Endothelial cell of umbilical vein (primary cell): ENCODE results near the gene KIF5C.

Experiments used
- CTCF ChIP-seq, 2 donors: IDR thresholded peaks; 1 replicate in 1 of 2; 2 replicates in 1 of 2; pipeline ENCODE4 v1.5.1; 2011; ENCODE audit warnings: low read length in 2 of 2, mild to moderate bottlenecking in 2 of 2, moderate library complexity in 2 of 2, control low read depth in 1 of 2, inconsistent platforms in 1 of 2, low read depth in 1 of 2; ENCODE audit not compliant: insufficient read depth in 1 of 2; ENCODE audit errors: extremely low read depth in 1 of 2
- EZH2 ChIP-seq: IDR thresholded peaks from 2 replicates; pipeline ENCODE4 v1.6.1; 2012; ENCODE audit warnings: borderline replicate concordance, low read depth, mild to moderate bottlenecking, moderate library complexity, low read length, inconsistent platforms; ENCODE audit not compliant: severe bottlenecking

- TF ChIP-seq EZH2: no peak
- TF ChIP-seq CTCF (IDR thresholded peaks at IDR 0.05; ENCODE audit: extremely low read depth in 1 of 2, insufficient read depth in 1 of 2, low read depth in 1 of 2, low read length in 2 of 2): no peak
Measured at GRCh38 chr2:148996805-148997204, 121.8 kb downstream of the KIF5C start.
